Measurements from ENCODE around the gene RND2.
A peak's percentile ranks its signal among the peaks of the same experiment; 100 is the strongest.
"Not testable (repeated sequence)": the region's sequence is repeated elsewhere in the genome, so short reads cannot be mapped to it uniquely, and the experiment has no call there.

RND2 gene, protein sequence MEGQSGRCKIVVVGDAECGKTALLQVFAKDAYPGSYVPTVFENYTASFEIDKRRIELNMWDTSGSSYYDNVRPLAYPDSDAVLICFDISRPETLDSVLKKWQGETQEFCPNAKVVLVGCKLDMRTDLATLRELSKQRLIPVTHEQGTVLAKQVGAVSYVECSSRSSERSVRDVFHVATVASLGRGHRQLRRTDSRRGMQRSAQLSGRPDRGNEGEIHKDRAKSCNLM

DNA sequence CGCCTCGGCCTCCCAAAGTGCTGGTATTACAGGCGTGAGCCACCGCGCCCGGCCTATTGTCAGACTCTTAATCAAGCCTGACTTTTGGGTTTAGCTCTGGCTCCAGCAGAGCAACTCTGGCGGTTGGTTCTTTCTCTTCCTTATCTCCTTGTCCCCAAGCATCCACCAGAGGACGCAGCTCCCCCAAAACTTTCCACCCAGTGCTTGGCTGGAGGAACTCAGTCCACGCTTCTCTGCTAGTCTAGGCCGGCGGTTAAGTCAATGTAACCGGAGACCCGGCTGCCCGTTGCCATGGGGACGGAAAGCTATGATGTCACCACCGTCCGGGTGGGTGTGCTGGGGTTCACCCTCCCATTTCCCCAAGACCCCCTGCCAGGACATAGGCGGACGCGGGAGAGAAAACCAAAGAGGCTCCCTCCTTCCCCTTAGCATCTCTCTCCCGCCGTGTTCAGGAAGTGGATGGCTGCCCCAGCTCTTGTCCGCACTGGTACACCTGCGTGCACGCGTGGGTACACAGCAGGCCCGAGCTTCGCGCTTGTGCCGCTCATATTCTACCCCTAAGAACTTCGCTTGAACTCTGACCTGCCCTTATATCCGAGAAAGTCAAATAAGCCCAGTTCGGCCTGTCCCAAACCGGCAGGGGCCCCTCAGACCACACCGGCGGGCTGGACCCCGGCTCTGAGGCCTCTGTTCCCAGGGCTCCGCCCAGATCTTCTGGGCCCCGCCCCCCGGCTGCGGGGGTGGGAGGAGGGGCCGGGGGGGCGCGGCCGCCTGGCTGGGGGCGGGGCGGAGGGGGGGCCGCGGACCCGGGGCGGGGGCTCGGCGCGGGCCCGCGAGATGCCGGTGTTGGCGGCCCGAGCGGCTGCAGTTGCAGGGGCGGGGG lies at the start of gene RND2:
Gene RND2, plus strand, starts transcription at position 825 of the 883 bp plus-strand sequence. CDS start 117 bp downstream, outside the sequence.
- peak in 13 of 14 donors; percentile 36 to 86 (median 76) for DNase-seq

DNA sequence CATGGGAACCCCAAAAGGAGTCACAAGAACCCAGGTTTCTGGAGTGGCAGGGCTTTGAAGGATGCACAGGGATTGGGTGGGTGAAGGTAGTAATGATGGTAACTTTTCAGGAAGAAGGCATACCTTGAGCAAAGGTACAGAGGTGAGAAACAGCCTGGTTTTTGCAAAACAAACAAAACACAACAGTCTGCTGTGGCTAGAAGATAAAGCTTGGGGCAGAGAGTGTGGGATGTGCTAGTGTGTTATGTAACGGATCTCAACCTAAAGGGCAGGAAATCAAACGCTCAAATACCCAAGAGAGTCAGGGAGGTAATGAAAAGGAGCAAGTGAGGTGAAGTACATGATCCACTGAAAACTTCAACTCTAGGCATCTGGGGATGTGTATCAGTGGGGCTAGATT lies 49.8 kb upstream of the RND2 start:
- DNase-seq: no peak

DNA sequence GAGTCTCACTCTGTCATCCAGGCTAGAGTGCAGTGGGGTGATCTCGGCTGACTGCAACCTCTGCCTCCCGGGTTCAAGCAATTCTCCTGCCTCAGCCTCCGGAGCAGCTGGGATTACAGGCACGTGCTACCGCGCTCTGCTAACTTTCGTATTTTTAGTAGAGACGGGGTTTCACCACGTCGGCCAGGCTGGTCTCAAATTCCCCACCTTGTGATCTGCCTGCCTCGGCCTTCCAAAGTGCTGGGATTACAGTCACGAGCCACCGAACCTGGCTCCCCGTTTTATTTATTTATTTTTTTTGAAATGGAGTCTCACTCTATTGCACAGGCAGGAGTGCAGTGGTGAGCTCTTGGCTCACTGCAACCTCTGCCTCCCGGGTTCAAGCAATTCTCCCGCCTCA lies 49.3 kb upstream of the RND2 start:
- DNase-seq: not testable (repeated sequence)

DNA sequence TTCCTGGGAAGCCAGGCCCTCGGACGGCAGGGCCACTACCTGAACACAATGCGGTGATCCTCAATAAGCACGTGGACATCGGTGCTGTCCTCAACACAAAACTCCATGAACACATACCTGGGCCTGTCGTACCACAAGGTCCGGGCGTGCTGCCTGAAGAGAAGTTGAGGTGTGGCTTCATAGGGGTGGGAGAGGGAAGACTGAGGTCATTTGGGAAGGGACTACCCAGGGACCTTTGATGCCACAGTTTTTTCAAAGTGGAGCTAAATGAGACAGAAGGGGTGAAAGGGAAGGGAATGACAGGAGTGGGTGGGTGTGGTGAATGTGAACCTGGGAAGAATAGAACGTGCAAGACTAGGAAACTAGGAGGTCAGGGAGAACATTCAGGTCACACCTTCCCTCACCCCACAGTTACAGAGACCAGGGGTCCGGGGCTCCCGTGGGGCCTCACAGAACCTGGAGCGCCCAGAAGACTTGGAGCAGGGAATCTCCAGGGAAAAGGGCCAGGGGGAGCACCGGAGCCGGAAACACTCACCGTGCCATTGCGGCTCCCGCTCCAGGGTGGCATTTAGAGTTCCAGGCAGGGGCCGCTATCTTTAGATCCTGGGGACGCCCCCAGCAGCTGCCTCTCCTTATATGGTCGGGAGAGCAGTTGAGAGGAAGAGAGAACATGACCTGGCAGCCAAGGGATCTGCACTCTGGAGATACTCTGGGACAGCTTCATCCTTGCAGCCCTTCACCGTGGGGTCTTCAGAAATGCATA lies 45.3 kb upstream of the RND2 start, which contains the start of gene PTGES3L:
Gene PTGES3L, minus strand, starts transcription at position 570 of the 763 bp plus-strand sequence. Its CDS starts 27 bp downstream, at position 543.
- DNase-seq: peak in 3 of 14 donors; percentile 16 to 43 (median 21)

DNA sequence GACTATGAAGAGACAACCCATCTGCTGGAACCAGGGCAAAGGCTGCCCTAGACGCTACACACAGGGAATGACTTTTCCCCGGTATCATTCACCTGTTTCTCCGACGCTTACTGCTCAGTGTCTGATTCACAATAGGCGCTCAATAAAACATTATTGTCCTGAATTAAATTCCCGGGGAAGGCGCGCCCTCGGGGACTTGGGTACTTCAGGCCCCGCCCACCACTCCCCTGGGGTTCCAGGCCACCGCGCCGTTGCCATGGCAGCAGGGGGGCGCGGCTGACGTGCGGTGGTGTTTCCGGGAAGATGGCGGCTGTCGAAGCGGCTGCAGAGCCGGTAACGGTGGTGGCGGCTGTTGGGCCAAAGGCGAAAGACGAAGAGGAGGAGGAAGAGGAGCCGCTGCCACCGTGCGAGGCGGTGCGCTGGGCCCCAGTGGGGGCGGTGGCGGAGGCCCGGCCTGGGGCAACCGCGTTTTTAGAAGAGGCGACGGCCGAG lies 44.7 kb upstream of the RND2 start, which contains the start of gene RUNDC1:
Gene RUNDC1, plus strand, starts transcription at position 292 of the 492 bp plus-strand sequence. Its CDS starts 12 bp downstream, at position 304.
- peak; percentile 14 to 86 (median 64) for DNase-seq

DNA sequence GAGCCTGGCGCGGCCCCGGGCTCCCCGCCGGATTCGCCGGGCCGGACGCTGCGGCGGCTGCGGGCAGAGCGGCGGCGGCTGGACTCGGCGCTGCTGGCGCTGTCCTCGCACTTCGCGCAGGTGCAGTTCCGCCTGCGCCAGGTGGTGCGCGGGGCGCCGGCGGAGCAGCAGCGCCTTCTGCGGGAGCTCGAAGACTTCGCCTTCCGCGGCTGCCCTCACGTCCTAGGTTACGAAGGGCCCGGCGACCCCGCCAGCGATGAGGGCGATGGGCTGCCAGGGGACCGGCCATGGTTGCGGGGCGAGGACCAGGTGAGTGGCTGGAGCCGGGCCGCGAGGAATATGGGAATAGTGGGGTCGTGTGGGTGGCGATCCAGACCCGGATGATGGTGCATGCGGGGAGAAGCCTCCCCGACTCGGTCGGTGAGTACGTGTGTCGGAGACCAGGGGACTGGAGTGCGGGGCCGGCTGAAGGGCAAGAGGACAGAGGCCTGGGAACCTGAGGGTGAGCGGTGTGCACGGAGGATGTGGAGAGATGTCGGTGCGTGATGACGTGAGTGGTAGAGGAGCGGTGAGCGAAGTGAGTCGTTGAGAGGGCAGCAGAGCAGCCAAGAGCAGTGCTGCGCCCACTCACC lies 44.1 kb upstream of the RND2 start:
- peak in 5 of 14 donors; percentile 3 to 54 (median 30) for DNase-seq

DNA sequence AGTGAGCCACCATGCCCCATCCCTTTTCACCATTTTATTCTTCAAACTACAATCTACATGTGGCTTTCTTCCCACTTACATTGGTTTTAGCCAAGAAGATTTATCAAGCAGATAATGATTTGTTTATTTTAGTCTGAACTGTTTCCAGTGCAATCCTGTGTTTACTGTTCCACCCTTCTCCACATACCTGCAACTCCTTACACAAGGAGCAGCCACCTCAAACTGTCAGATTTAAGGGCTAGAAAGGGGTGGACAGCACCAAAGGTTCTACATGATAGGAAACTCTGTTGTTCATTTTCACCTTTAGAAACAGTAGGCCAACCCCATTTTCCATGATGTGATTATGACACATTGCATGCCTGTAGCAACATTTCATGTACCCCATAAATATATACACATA lies 42.8 kb upstream of the RND2 start:
- DNase-seq: no peak

DNA sequence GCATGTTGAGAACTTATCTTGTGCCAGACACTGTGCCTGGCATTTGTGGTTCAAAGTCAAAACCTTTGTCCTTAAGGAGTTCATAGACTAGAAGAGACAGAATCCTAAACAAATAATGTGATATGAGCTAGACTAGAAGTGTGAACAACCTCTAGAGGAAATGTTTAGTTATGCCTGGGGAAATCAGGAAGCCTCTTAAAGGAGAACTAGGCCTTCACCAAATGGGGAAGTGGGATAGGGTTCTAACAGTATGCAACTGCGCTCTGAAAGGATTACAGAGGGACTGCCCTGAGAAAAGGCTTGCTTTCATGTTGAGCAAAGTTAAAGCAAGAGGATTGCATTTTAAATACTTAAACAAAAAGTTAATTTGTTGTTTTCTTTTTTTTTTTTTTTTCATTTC lies 39.8 kb upstream of the RND2 start:
- no peak for DNase-seq

DNA sequence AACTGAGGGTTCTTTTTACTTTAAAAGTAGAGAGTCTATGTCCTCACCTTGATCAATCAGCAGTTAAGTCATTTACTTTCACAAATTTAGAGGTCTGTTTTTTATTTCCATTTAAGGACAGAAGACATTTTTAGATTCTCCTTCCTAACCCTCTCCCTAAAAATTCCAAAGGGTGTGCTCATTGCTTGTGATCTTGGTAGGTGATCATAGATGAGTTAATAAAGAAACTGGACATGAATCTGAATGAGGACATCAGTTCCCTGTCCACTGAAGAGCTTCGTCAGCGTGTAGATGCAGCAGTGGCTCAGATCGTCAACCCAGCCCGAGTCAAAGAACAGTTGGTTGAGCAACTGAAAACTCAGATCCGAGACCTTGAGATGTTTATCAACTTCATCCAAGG lies 35.9 kb upstream of the RND2 start:
- DNase-seq: no peak

DNA sequence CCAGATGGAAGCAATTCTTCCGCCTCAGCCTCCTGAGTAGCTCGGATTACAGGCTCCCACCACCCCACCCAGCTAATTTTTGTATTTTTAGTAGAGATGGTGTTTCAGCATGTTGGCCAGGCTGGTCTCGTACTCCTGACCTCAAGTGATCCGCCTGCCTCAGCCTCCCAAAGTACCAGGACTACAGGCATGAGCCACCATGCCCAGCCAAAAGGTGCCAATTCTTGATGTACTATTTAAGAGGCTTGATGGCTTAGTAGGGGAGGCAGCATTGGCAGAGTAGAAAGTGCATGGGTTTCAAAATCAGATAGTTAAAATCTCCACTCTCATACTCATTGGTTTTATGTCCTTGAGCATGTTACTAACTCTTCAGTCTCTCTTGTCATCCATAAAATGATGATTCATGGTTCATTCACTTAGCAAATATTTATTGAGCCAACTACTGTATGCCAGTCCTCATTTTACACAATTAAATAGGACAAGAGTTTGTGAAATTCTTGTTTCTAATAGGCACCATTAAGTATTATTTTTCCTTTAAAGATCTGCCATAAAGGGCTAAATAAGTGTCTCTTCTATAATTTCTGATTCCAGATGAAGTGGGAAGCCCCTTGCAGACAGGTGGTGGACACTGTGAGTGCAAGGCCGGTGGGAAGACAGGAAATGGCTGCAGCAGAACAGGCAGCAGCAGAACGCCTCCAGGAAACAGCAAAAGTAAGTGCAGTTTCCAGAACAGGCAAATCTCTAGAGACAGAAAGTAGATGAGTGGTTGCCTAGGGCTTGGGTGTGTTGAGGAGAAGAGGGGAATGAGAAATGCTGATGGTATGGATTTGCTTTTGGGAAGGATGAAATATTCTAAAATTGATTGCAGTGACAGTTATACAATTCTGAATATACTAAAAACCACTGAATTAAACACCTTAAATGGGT lies 35.0 kb upstream of the RND2 start:
- DNase-seq: no peak

DNA sequence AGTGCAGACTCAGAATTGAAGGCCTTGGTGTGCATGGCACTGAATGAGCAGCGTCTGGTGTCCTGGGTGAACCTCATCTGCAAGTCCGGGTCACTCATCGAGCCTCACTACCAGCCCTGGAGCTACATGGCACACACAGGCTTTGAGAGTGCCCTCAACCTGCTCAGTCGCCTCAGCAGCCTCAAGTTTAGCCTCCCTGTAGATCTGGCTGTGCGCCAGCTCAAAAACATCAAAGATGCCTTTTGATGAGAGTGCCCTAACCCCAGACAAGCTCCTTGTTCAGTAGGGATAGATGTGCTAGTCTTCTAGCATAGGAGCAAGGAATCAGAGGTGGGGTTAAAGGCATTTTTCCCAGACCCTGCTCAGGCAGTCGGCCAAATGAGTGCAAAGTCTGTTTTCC lies 33.6 kb upstream of the RND2 start:
- DNase-seq: no peak

DNA sequence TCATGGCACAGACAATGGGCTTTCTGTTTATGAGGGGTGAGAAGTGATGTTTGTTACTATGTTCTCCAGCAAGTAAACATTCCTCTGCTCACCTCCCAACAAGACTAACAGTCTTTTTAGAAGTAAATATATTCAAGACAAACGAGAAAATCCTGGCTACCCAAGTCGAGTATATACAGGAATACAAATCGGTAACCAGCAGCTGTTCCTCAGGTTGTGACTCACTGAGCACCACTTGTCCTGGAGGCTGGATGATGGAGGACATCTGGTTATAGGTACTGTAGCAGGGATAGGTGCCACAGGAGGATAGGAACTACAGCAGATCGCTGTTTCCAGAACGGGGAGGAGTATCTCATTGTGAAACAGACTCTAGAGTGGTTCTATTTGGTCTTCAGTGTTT lies 32.2 kb upstream of the RND2 start:
- no peak for DNase-seq

DNA sequence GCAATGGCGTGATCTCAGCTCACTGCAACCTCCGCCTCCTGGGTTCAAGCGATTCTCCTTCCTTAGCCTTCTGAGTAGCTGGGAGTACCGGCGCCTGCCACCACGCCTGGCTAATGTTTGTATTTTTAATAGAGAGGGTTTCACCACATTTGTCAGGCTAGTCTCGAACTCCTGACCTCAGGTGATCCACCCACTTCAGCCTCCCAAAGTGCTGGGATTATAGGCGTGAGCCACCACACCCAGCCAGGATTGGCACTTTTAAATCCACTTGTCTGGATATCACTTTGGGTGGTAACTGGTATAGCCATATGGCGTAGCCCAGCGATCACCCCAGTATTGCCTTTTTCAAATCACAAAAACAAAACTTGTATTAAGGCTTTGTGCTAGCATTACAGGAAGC lies 31.1 kb upstream of the RND2 start:
- not testable (repeated sequence) for DNase-seq

DNA sequence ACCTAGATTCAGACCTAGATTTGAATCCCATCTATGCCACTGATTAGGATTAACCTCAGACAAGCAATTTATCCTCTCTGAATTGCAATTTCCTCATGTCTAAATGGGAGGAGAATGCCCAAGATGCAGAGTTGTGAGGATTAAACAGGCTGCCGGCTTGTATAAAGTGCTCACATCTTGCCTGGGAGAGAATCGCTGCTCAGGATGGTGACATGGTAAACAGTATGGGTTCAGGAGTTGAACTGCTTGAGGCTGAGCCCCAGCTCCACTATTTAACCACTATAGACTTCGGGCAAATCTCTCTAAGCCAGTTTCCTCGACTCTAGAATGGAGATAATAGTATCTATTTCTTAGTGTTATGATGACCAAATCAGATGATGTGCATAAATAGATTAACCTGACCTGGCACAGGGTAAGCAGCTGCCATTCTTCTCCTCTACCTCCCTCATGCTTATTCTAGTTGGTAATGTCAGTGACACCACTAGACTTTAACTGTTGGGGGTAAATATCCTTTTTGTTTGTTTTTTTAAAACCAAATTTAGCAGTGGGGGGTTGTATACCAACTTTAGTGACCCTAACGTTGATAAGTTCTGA lies 27.5 kb upstream of the RND2 start:
- DNase-seq: no peak

DNA sequence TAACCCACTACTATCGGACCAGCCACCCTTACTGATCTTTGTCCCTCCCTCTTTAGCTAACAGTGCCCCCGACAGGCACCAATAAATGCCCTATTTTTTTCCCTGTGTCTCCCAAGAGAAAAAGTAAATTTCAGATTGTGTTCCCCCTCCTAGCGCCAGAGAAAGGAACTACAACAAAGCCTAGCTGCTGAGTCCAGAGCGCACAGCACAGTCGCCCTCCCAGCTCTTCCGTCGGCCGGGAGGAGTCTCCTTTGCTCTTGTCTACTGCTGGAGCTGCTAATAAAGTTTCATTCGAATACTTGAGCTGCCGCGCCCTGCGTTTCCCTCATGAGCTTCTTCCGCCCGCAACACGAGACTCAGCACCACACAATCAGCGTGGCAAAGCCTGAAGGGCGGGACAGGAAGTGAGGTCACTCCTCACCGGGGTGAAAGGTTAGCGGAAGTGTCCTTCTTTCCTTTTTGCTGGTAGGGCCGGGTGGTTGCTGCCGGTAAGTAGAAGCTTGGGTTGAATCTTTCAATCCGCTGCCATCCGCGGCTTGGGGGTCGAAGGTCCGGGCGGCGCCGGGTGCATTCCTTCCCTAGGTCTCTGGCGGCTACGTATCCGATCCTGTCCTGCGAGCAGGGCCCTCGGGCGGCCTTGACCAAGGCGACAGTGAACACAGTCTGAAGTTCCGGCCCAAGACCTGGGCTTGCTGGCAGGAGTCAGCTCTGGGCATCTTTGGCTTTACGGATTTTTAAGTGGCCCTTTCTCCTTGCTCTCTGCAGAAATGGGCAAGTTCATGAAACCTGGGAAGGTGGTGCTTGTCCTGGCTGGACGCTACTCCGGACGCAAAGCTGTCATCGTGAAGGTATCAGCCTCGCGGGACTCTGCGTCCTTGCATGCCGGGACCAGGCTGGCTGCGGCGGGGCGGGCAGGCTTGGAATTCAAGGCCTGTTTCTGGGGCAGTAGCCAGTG lies 26.8 kb upstream of the RND2 start, which contains the start of gene RPL27:
Gene RPL27, plus strand, starts transcription at position 436 of the 955 bp plus-strand sequence. Its CDS starts 332 bp downstream, at position 768.
- DNase-seq: peak; percentile 80 to 100 (median 97)

DNA sequence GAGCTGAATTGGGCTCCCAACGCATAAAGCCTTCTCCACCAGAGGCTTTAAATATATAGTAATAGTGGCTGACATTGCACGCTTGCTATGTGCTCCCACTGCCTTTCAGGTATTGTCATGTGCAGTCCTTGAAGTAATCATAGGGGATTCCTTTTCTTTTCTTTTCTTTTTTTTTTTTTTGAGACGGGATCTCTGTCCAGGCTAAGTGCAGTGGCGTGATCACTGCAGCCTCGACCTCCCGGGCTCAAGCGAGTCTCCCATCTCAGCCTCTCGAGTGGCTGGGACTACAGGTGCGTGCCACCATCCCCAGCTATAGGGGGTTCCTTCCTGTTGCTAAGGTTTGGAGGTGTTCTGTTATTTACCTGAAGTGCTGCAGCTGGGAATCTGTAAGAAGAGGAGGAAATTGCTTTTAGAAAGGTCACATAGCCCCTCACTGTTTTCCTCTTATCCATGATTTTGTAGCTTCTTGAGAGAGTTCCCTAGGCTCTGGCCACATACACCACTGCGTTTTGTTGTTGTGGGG lies 26.0 kb upstream of the RND2 start:
- DNase-seq: no peak

DNA sequence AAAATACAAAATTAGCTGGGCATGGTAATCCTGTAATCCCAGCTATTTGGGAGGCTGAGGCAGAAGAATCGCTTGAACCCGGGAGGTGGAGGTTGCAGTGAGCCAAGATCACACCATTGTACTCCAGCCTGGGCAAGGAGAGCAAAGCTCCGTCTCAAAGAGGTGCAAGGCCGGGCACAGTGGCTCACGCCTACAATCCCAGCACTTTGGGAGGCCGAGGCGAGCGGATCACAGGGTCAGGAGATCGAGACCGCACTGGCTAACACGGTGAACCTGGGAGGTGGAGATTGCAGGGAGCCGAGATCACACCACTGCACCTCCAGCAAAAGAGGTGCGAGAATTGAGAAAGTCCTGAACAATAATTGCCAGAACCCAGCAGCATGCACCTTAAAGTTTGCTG lies 24.1 kb upstream of the RND2 start:
- not testable (repeated sequence) for DNase-seq

DNA sequence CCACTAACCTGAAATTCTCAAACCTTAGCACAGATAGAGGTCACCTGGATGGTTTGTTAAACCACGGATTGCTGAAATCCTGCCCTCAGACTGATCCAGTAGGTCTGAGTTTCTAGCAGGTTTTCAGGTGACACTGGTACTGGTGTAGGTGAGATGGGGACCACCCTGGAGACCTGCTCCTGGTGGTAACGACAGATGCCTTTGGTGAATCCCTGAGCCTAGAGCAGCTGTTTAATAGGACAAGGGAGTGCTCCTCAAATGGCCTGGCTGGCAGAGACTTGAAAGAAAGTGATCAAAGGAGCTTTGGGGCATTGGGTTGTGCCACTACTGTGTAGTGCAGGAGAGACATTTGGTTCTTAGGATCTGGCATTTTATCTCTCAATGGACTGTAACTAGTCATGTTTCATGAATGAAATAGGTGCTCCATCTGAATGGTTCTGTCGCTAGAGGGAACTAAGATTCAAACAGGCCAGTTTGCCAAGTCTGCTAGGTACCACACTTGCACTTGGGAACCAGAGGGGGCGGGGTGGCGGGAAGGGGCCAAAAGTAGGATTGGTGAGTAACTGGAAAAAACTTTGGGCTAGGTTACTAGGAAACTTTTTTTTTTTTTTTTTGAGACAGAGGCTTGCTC lies 21.4 kb upstream of the RND2 start:
- DNase-seq: peak in 1 of 14 donors; percentile 13
